HepG2 (cell line): ENCODE measurements around the gene ATRIP. TPM values are rescaled to one million over a fixed set of nuclear protein-coding genes. Genes with fewer than 3 reads are reported as not detected.

Experiments
- ASH2L ChIP-seq: fragments of 300-600, 200-600 bp; sonication (generic); IDR thresholded peaks from 2 replicates; pipeline ENCODE4 v1.7.0; 2017; ENCODE audit warnings: low read depth, mild to moderate bottlenecking, moderate library complexity, mixed read lengths, low read length; ENCODE audit not compliant: insufficient read length
- BORCS8-MEF2B ChIP-seq: sonication (generic); formaldehyde crosslinking; IDR thresholded peaks from 2 replicates; pipeline ENCODE4 v1.8.0; 2022; ENCODE audit warnings: mild to moderate bottlenecking, missing genetic modification reagents
- CCDC6 ChIP-seq: sonication (generic); formaldehyde crosslinking; IDR thresholded peaks from 2 replicates; pipeline ENCODE4 v1.8.1; 2022; ENCODE audit warnings: mild to moderate bottlenecking, missing genetic modification reagents, moderate library complexity
- CENPX ChIP-seq: sonication (generic); formaldehyde crosslinking; IDR thresholded peaks from 2 replicates; pipeline ENCODE4 v1.9.0; 2021; ENCODE audit warnings: mild to moderate bottlenecking, missing genetic modification reagents, moderate library complexity
- CHD2 ChIP-seq: IDR thresholded peaks from 2 replicates; pipeline ENCODE4 v1.6.1; 2011; ENCODE audit warnings: low read depth, low read length, improper control_type of control experiment
- ERF ChIP-seq: IDR thresholded peaks from 2 replicates; pipeline ENCODE4 v1.6.1; 2018; ENCODE audit warnings: missing biosample characterization, missing genetic modification reagents
- ESRRA ChIP-seq: sonication (generic); formaldehyde crosslinking; IDR thresholded peaks from 2 replicates; pipeline ENCODE4 v1.5.1; 2020; ENCODE audit warnings: mild to moderate bottlenecking, low read depth, missing genetic modification reagents
- HBP1 ChIP-seq: IDR thresholded peaks from 2 replicates; pipeline ENCODE4 v1.6.1; 2016; ENCODE audit warnings: low read depth, control low read depth
- HDAC2 ChIP-seq: sonication (generic); formaldehyde crosslinking; IDR thresholded peaks from 2 replicates; pipeline ENCODE4 v1.4.0; 2020; ENCODE audit warnings: missing genetic modification reagents
- HHEX ChIP-seq: IDR thresholded peaks from 2 replicates; pipeline ENCODE4 v1.6.1; 2016; ENCODE audit warnings: control low read depth
- KDM5A ChIP-seq: fragments of 200-600 bp; sonication (generic); IDR thresholded peaks from 2 replicates; pipeline ENCODE4 v1.7.0; 2018; ENCODE audit warnings: antibody characterized with exemption, mild to moderate bottlenecking, low read length, borderline replicate concordance
- KLF16 ChIP-seq, 2 experiments: sonication (generic) in 1 of 2; formaldehyde crosslinking in 1 of 2; IDR thresholded peaks; 2 replicates each; pipeline versions ENCODE4 v1.6.1 to v1.8.0; 2016 to 2023; ENCODE audit warnings: missing genetic modification reagents in 2 of 2, missing compliant biosample characterization in 1 of 2
- MYPOP ChIP-seq: sonication (generic); formaldehyde crosslinking; IDR thresholded peaks from 2 replicates; pipeline ENCODE4 v1.8.1; 2023; ENCODE audit warnings: mild to moderate bottlenecking, moderate library complexity, missing genetic modification reagents
- NFE2L2 ChIP-seq: fragments of 150-350 bp; IDR thresholded peaks from 2 replicates; pipeline ENCODE4 v1.6.1; 2014; ENCODE audit warnings: low read length
- NFYC ChIP-seq: IDR thresholded peaks from 2 replicates; pipeline ENCODE4 v1.6.1; 2016; ENCODE audit warnings: missing genetic modification reagents, missing compliant biosample characterization
- NONO ChIP-seq, 2 experiments: fragments of 450-650 bp in 1 of 2; sonication (generic) in 1 of 2; formaldehyde crosslinking in 1 of 2; IDR thresholded peaks in 1 of 2; conservative IDR thresholded peaks in 1 of 2; 2 replicates each; pipeline versions ENCODE4 v1.6.1 to v1.8.0; 2017 to 2022; ENCODE audit warnings: mild to moderate bottlenecking in 1 of 2, missing genetic modification reagents in 1 of 2, moderate library complexity in 1 of 2
- SIN3A ChIP-seq: IDR thresholded peaks from 2 replicates; pipeline ENCODE4 v1.6.1; 2011; ENCODE audit warnings: low read depth, mild to moderate bottlenecking, control low read depth, low read length, borderline replicate concordance
- ZBTB34 ChIP-seq: sonication (generic); formaldehyde crosslinking; IDR thresholded peaks from 2 replicates; pipeline ENCODE4 v1.8.0; 2022; ENCODE audit warnings: mild to moderate bottlenecking, missing genetic modification reagents
- ZIK1 ChIP-seq: sonication (generic); formaldehyde crosslinking; IDR thresholded peaks from 2 replicates; pipeline ENCODE4 v1.5.0; 2020; ENCODE audit warnings: mild to moderate bottlenecking, low read depth, missing genetic modification reagents, borderline replicate concordance
- ZMAT3 ChIP-seq: sonication (generic); formaldehyde crosslinking; conservative IDR thresholded peaks from 2 replicates; pipeline ENCODE4 v1.7.0; 2021; ENCODE audit warnings: missing genetic modification reagents
- ZNF101 ChIP-seq: sonication (generic); formaldehyde crosslinking; IDR thresholded peaks from 2 replicates; pipeline ENCODE4 v1.4.0; 2020; ENCODE audit warnings: mild to moderate bottlenecking, low read depth, missing genetic modification reagents, borderline replicate concordance
- ZNF207 ChIP-seq: fragments of 450-650 bp; IDR thresholded peaks from 2 replicates; pipeline ENCODE4 v1.6.1; 2016; ENCODE audit warnings: antibody characterized with exemption, borderline replicate concordance
- ZNF564 ChIP-seq: sonication (generic); formaldehyde crosslinking; IDR thresholded peaks from 2 replicates; pipeline ENCODE4 v1.8.1; 2023; ENCODE audit warnings: mild to moderate bottlenecking, missing genetic modification reagents
- ZNF678 ChIP-seq: sonication (generic); formaldehyde crosslinking; IDR thresholded peaks from 2 replicates; pipeline ENCODE4 v1.4.0; 2020; ENCODE audit warnings: mild to moderate bottlenecking, missing genetic modification reagents
- ZNF75D ChIP-seq: sonication (generic); formaldehyde crosslinking; IDR thresholded peaks from 2 replicates; pipeline ENCODE4 v1.8.1; 2023; ENCODE audit warnings: missing genetic modification reagents, mild to moderate bottlenecking, borderline replicate concordance
- polyA plus RNA-seq, 8 experiments: library from polyadenylated mRNA; depleted of rRNA in 3 of 8; stranded (reverse) in 7 of 8; unstranded in 1 of 8; fragments of >200 nt; fragmentation: Illumina TruSeq in 4 of 8; extraction: Trizol in 4 of 8; gene quantifications; 2 replicates each; pipeline versions ENCODE4 v1.2.1 to v1.2.3, GENCODE V29; 2011 to 2016; ENCODE audit warnings: low read depth in 4 of 8, missing spikeins in 1 of 8, mixed read lengths in 1 of 8; ENCODE audit not compliant: insufficient read depth in 1 of 8
- total RNA-seq, 5 experiments: library from RNA; depleted of rRNA; stranded (reverse); fragments of >200 nt; fragmentation: Illumina TruSeq; extraction: Trizol; gene quantifications; 2 replicates each; pipeline ENCODE4 v1.2.3, GENCODE V29; 2016; ENCODE audit warnings: low read depth in 1 of 5
- TF ChIP-seq, protein P1 (sequence below): sonication (generic); formaldehyde crosslinking; IDR thresholded peaks from 2 replicates; pipeline ENCODE4 v1.5.1; 2020; ENCODE audit warnings: missing genetic modification reagents, mild to moderate bottlenecking, borderline replicate concordance

ATRIP gene
- total and polyA plus RNA-seq, 2 of the 13 experiments (the other 11 are each of a cell fraction or from before 2014, with no cell fraction given) = 5.1 to 12.5 TPM

GRCh38 chr3:48428572-48429316 lies 17.8 kb upstream of the ATRIP start (continued):
- peak; percentile 38; the same call in 1 of the 2 replicates for TF ChIP-seq BORCS8-MEF2B (CRISPR knock-in tag)
- TF ChIP-seq, protein P1, sequence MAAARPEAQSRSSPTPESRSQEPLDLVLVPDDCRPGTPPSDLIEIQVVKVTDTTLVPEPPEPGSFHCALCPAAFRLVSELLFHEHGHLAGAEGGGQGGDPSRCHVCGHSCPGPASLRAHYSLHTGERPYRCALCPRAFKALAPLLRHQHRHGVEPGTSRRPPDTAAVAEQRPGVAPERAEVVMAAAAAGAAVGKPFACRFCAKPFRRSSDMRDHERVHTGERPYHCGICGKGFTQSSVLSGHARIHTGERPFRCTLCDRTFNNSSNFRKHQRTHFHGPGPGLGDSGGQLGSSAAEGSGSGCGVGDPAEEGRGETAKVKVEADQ (CRISPR knock-in tag) = no peak
- TF ChIP-seq SIN3A = peak; percentile 82; the same call in 1 of the 2 replicates
- TF ChIP-seq CCDC6 (CRISPR knock-in tag) = no peak; the same call in 1 of the 2 replicates
- no peak for TF ChIP-seq ZBTB34 (CRISPR knock-in tag)
- peak; percentile 55; the same call in 1 of the 2 replicates for TF ChIP-seq ERF (CRISPR knock-in tag)
- no peak for TF ChIP-seq ZNF678 (CRISPR knock-in tag)
- TF ChIP-seq KDM5A = no peak
- peak; percentile 54; the same call in 1 of the 2 replicates for TF ChIP-seq ESRRA
- no peak for TF ChIP-seq ASH2L
- no peak for TF ChIP-seq KLF16 (CRISPR knock-in tag; IDR thresholded peaks at IDR 0.05)
- 0 out of 2 replicates have a peak, but pooled peaks have one; percentile 38 for TF ChIP-seq HBP1 (CRISPR knock-in tag)
- no peak for TF ChIP-seq ZIK1 (CRISPR knock-in tag)
- TF ChIP-seq ZNF564 = peak; percentile 78
- TF ChIP-seq HHEX = no peak
- no peak for TF ChIP-seq NFYC (CRISPR knock-in tag)
- TF ChIP-seq HDAC2 = peak; percentile 36
- TF ChIP-seq NFE2L2 = no peak
- TF ChIP-seq NONO (IDR thresholded peaks at IDR 0.05) = no peak
- TF ChIP-seq NONO (CRISPR knock-in tag; conservative IDR thresholded peaks at IDR 0.05) = peak; percentile 75
- peak; percentile 45; the same call in 1 of the 2 replicates for TF ChIP-seq MYPOP
- no peak for TF ChIP-seq ZNF101 (CRISPR knock-in tag)
- TF ChIP-seq CHD2 = no peak
- TF ChIP-seq ZMAT3 (CRISPR knock-in tag) = peak; percentile 3; the same call in 1 of the 2 replicates
- no peak for TF ChIP-seq CENPX
- TF ChIP-seq ZNF207 = no peak
- no peak for TF ChIP-seq ZNF75D (CRISPR knock-in tag)
